WERI-Rb-1 (cell line): ENCODE results near the gene PNPLA5.

Experiments used
- DNase-seq: peaks from one replicate; pipeline ENCODE4 v3.0.0-alpha.2; 2020
- H3K27ac ChIP-seq: fragments of 250-450 bp; sonication (Bioruptor Pico); 2 replicates; pipeline ENCODE4 v1.5.1; 2020; ENCODE audit warnings: mild to moderate bottlenecking, moderate library complexity
- H3K27me3 ChIP-seq: fragments of 250-450 bp; sonication (Bioruptor Pico); 2 replicates; pipeline ENCODE4 v1.5.1; 2021; ENCODE audit warnings: mild to moderate bottlenecking, low read depth, moderate library complexity; ENCODE audit not compliant: insufficient read depth, severe bottlenecking
- H3K36me3 ChIP-seq: fragments of 250-450 bp; sonication (Bioruptor Pico); 2 replicates; pipeline ENCODE4 v1.5.1; 2020; ENCODE audit warnings: mild to moderate bottlenecking, moderate library complexity
- H3K4me3 ChIP-seq: 2 replicates; pipeline ENCODE4 v1.5.1; 2011; ENCODE audit warnings: low read depth, mild to moderate bottlenecking, control low read depth, low read length
- H3K9me3 ChIP-seq: fragments of 250-450 bp; sonication (Bioruptor Pico); 2 replicates; pipeline ENCODE4 v1.5.1; 2021; ENCODE audit warnings: mild to moderate bottlenecking, moderate library complexity; ENCODE audit not compliant: severe bottlenecking
- TF ChIP-seq, protein P1 (sequence below): IDR thresholded peaks from 2 replicates; pipeline ENCODE4 v1.5.1; 2011; ENCODE audit warnings: low read depth, mild to moderate bottlenecking, control low read depth, inconsistent platforms, low read length

PNPLA5 gene, protein sequence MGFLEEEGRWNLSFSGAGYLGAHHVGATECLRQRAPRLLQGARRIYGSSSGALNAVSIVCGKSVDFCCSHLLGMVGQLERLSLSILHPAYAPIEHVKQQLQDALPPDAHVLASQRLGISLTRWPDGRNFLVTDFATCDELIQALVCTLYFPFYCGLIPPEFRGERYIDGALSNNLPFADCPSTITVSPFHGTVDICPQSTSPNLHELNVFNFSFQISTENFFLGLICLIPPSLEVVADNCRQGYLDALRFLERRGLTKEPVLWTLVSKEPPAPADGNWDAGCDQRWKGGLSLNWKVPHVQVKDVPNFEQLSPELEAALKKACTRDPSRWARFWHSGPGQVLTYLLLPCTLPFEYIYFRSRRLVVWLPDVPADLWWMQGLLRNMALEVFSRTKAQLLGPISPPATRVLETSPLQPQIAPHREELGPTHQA

DNA sequence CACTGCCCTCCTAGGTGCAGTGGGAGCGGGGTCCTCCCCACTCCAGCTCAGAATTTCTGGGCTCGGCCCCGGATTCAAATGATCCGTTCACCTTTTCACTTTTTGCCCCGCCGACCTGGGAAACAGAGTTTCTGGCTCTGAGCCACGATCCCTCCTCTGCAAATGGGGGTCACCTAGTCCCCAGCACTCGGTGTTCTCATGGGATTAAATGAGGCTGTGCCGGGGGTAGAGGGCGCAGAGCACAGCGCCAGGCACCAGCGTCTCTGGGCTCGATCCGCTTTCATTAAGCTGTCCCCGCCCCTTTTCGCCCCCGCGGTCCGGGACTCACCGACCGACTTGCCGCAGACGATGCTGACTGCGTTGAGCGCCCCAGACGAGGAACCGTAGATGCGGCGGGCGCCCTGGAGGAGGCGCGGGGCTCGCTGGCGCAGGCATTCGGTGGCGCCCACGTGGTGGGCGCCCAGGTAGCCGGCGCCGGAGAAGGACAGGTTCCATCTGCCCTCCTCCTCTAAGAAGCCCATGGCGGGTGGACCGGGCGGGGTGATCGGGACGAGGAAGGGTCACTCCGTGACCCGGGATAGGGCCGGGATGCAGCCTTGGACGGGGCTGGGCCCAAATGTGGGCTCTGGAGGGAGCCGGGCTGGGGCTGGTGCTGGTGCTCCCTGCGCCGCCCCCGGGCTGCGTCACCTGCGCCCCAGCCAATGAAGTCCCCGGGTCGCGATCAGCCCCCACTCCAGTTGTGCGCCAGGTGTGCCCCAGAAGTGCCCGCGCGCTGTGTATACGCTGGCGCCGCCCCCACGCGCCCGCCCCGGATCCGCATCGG lies at the start of gene PNPLA5:
TSS of gene PNPLA5 (minus strand) at position 654 of the 823 bp plus-strand sequence. CDS start at position 521, 133 bp downstream.
- TF ChIP-seq, protein P1, sequence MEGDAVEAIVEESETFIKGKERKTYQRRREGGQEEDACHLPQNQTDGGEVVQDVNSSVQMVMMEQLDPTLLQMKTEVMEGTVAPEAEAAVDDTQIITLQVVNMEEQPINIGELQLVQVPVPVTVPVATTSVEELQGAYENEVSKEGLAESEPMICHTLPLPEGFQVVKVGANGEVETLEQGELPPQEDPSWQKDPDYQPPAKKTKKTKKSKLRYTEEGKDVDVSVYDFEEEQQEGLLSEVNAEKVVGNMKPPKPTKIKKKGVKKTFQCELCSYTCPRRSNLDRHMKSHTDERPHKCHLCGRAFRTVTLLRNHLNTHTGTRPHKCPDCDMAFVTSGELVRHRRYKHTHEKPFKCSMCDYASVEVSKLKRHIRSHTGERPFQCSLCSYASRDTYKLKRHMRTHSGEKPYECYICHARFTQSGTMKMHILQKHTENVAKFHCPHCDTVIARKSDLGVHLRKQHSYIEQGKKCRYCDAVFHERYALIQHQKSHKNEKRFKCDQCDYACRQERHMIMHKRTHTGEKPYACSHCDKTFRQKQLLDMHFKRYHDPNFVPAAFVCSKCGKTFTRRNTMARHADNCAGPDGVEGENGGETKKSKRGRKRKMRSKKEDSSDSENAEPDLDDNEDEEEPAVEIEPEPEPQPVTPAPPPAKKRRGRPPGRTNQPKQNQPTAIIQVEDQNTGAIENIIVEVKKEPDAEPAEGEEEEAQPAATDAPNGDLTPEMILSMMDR: no peak
- H3K36me3 ChIP-seq: no peaks in the 10 kb centered on the region
- no peak within 1 kb of the TSS for H3K27ac ChIP-seq
- no peaks in the 10 kb centered on the region for H3K9me3 ChIP-seq
- no peak for DNase-seq
- H3K4me3 ChIP-seq: no peak within 1 kb of the TSS
- H3K27me3 ChIP-seq: no peaks in the 10 kb centered on the region

DNA sequence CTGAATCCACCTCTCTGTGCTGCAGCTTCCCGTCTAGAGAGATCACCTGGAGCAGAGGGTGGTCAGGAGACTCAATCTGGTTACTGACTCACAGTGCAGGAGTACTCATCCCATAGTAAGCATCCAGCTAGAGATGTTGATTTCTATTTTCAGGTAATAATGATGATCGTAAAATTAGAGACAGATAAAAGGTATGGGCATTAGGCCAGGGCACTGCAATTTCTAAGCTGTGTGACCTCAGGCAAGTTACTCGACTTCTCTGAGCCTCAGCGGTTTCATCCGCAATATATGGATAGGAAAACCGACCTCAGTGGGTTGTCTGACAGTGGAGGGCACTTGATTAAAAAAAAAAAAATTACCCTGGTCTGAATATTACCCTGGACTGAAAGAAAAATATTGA lies 49.6 kb upstream of the PNPLA5 start:
- peaks cover 88% of the 10 kb centered on the region for H3K36me3 ChIP-seq

GRCh38 chr22:43931771-43932170 lies 40.0 kb upstream of the PNPLA5 start:
- H3K4me3 ChIP-seq: no peak overlapping the region
- no peaks in the 10 kb centered on the region for H3K9me3 ChIP-seq
- DNase-seq: no peak
- H3K27me3 ChIP-seq: no peaks in the 10 kb centered on the region
- H3K27ac ChIP-seq: no peak overlapping the region
- H3K36me3 ChIP-seq: peaks cover 86% of the 10 kb centered on the region
- TF ChIP-seq, protein P1: no peak

More for the DNA sequence above, 49.6 kb upstream of the PNPLA5 start:
- H3K27me3 ChIP-seq: no peaks in the 10 kb centered on the region
- no peak for DNase-seq
- H3K4me3 ChIP-seq: no peak overlapping the region
- no peak overlapping the region for H3K27ac ChIP-seq
- H3K9me3 ChIP-seq: no peaks in the 10 kb centered on the region
- TF ChIP-seq, protein P1: no peak

GRCh38 chr22:43928908-43929307 lies 37.1 kb upstream of the PNPLA5 start:
- TF ChIP-seq, protein P1: no peak
- H3K9me3 ChIP-seq: no peaks in the 10 kb centered on the region
- no peak overlapping the region for H3K4me3 ChIP-seq
- H3K27me3 ChIP-seq: no peaks in the 10 kb centered on the region
- DNase-seq: no peak
- H3K36me3 ChIP-seq: peaks cover 74% of the 10 kb centered on the region
- H3K27ac ChIP-seq: no peak overlapping the region

DNA sequence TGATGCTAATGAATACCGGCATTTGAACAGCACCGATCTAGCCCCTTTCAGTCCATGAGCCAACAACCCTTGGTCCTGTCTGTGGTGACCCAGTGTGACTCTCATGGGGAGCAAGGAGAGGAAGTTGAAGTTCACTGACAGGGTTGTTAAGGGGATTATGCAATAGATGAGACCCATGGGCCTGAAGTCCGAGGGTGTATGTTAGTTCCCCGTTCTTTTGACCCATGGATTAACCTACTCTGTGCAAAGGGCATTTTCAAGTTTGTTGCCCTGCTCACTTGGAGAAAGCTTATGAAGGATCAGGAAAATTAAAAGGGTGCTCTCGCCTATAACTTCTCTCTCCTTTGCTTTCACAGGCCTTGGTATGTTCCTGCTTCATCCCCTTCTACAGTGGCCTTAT lies 36.7 kb upstream of the PNPLA5 start:
- TF ChIP-seq, protein P1: no peak
- no peak for DNase-seq
- no peak overlapping the region for H3K27ac ChIP-seq
- no peak overlapping the region for H3K4me3 ChIP-seq
- H3K36me3 ChIP-seq: peaks cover 72% of the 10 kb centered on the region
- H3K9me3 ChIP-seq: no peaks in the 10 kb centered on the region
- no peaks in the 10 kb centered on the region for H3K27me3 ChIP-seq
